HepG2 (cell line): ENCODE measurements around the gene WNT1. TPM values are rescaled to one million over a fixed set of nuclear protein-coding genes. Genes with fewer than 3 reads are reported as not detected.
A peak's percentile ranks its signal among the peaks of the same experiment; 100 is the strongest.

Source experiments
- AGO1 ChIP-seq: fragments of 200-400 bp; formaldehyde crosslinking; IDR thresholded peaks from 2 replicates; pipeline ENCODE4 v1.6.1; 2017; ENCODE audit warnings: mild to moderate bottlenecking, low read depth, low read length, moderate library complexity; ENCODE audit not compliant: poor library complexity, severe bottlenecking
- ELF1 ChIP-seq: sonication (generic); formaldehyde crosslinking; IDR thresholded peaks from 2 replicates; pipeline ENCODE4 v1.4.0; 2020; ENCODE audit warnings: missing genetic modification reagents
- FOSL2 ChIP-seq: sonication (generic); formaldehyde crosslinking; IDR thresholded peaks from 2 replicates; pipeline ENCODE4 v1.4.0; 2020; ENCODE audit warnings: missing genetic modification reagents
- MAF1 ChIP-seq: sonication (generic); formaldehyde crosslinking; IDR thresholded peaks from 2 replicates; pipeline ENCODE4 v1.5.0; 2020; ENCODE audit warnings: missing genetic modification reagents, borderline replicate concordance
- MAFK ChIP-seq, 2 experiments: IDR thresholded peaks in 1 of 2; conservative IDR thresholded peaks in 1 of 2; 2 replicates each; pipeline ENCODE4 v1.6.1; 2011; ENCODE audit warnings: improper control_type of control experiment in 2 of 2, low read length in 2 of 2
- MAZ ChIP-seq, 2 experiments: sonication (generic) in 1 of 2; formaldehyde crosslinking in 1 of 2; IDR thresholded peaks; 2 replicates each; pipeline versions ENCODE4 v1.5.0 to v1.6.1; 2012 to 2020; ENCODE audit warnings: low read depth in 2 of 2, mild to moderate bottlenecking in 2 of 2, borderline replicate concordance in 1 of 2, improper control_type of control experiment in 1 of 2, low read length in 1 of 2, missing genetic modification reagents in 1 of 2, moderate library complexity in 1 of 2
- RBFOX2 ChIP-seq: fragments of 200-400 bp; formaldehyde crosslinking; IDR thresholded peaks from 2 replicates; pipeline ENCODE4 v1.6.1; 2017; ENCODE audit warnings: low read depth, mild to moderate bottlenecking, low read length
- SRY ChIP-seq: sonication (generic); formaldehyde crosslinking; IDR thresholded peaks from 2 replicates; pipeline ENCODE4 v1.8.0; 2022; ENCODE audit warnings: mild to moderate bottlenecking, missing genetic modification reagents
- TGIF2 ChIP-seq: IDR thresholded peaks from 2 replicates; pipeline ENCODE4 v1.6.1; 2016; ENCODE audit warnings: control low read depth, missing compliant biosample characterization
- U2AF1 ChIP-seq: fragments of 200-400 bp; formaldehyde crosslinking; optimal IDR thresholded peaks from 2 replicates; pipeline ENCODE3; 2017; ENCODE audit warnings: mild to moderate bottlenecking, low read depth, low read length
- ZFP37 ChIP-seq: sonication (generic); formaldehyde crosslinking; IDR thresholded peaks from 2 replicates; pipeline ENCODE4 v1.4.0; 2020; ENCODE audit warnings: missing genetic modification reagents, borderline replicate concordance
- ZFX ChIP-seq: sonication (generic); formaldehyde crosslinking; IDR thresholded peaks from 2 replicates; pipeline ENCODE4 v1.4.0; 2020; ENCODE audit warnings: mild to moderate bottlenecking, low read depth, missing genetic modification reagents, moderate library complexity
- ZNF350 ChIP-seq: sonication (generic); formaldehyde crosslinking; IDR thresholded peaks from 2 replicates; pipeline ENCODE4 v1.4.0; 2020; ENCODE audit warnings: mild to moderate bottlenecking, low read depth, missing genetic modification reagents, borderline replicate concordance
- ZNF510 ChIP-seq: sonication (generic); formaldehyde crosslinking; IDR thresholded peaks from 2 replicates; pipeline ENCODE4 v1.4.0; 2020; ENCODE audit warnings: low read depth, mild to moderate bottlenecking, missing genetic modification reagents
- ZNF512 ChIP-seq: sonication (generic); formaldehyde crosslinking; IDR thresholded peaks from 2 replicates; pipeline ENCODE4 v1.4.0; 2020; ENCODE audit warnings: mild to moderate bottlenecking, missing genetic modification reagents
- ZNF7 ChIP-seq: IDR thresholded peaks from 2 replicates; pipeline ENCODE4 v1.6.1; 2016; ENCODE audit warnings: missing biosample characterization, missing genetic modification reagents
- ZNF709 ChIP-seq: sonication (generic); formaldehyde crosslinking; IDR thresholded peaks from 2 replicates; pipeline ENCODE4 v1.5.0; 2020; ENCODE audit warnings: mild to moderate bottlenecking, missing genetic modification reagents
- ZNF776 ChIP-seq: sonication (generic); formaldehyde crosslinking; IDR thresholded peaks from 2 replicates; pipeline ENCODE4 v1.4.0; 2020; ENCODE audit warnings: mild to moderate bottlenecking, missing genetic modification reagents
- polyA plus RNA-seq, 8 experiments: library from polyadenylated mRNA; depleted of rRNA in 3 of 8; stranded (reverse) in 7 of 8; unstranded in 1 of 8; fragments of >200 nt; fragmentation: Illumina TruSeq in 4 of 8; extraction: Trizol in 4 of 8; gene quantifications; 2 replicates each; pipeline versions ENCODE4 v1.2.1 to v1.2.3, GENCODE V29; 2011 to 2016; ENCODE audit warnings: low read depth in 4 of 8, missing spikeins in 1 of 8, mixed read lengths in 1 of 8; ENCODE audit not compliant: insufficient read depth in 1 of 8
- total RNA-seq, 5 experiments: library from RNA; depleted of rRNA; stranded (reverse); fragments of >200 nt; fragmentation: Illumina TruSeq; extraction: Trizol; gene quantifications; 2 replicates each; pipeline ENCODE4 v1.2.3, GENCODE V29; 2016; ENCODE audit warnings: low read depth in 1 of 5
- TF ChIP-seq, protein P1 (sequence below): sonication (generic); formaldehyde crosslinking; IDR thresholded peaks from 2 replicates; pipeline ENCODE4 v1.9.0; 2021; ENCODE audit warnings: mild to moderate bottlenecking, missing genetic modification reagents

The WNT1 gene
- total and polyA plus RNA-seq, 2 of the 13 experiments (the other 11 are each of a cell fraction or from before 2014, with no cell fraction given), result not detected

- TF ChIP-seq ZFX (peak; percentile 66; the same call in 1 of the 2 replicates), MAFK (conservative IDR thresholded peaks at IDR 0.05 in 1 of 2, IDR thresholded peaks at IDR 0.05 in 1 of 2; ENCODE audit: low read length in 2 of 2) (no peak), ZNF512 (CRISPR knock-in tag) (0 out of 2 replicates have a peak, but pooled peaks have one; percentile 22), AGO1 (peak; percentile 68), ZNF350 (peak; percentile 82; the same call in 1 of the 2 replicates), SRY (CRISPR knock-in tag) (0 out of 2 replicates have a peak, but pooled peaks have one; percentile 41), ZNF7 (no peak), RBFOX2 (peak; percentile 89), ELF1 (CRISPR knock-in tag) (peak; percentile 89), MAF1 (CRISPR knock-in tag) (no peak), ZNF709 (0 out of 2 replicates have a peak, but pooled peaks have one; percentile 21), ZFP37 (no peak), TGIF2 (CRISPR knock-in tag) (no peak), ZNF510 (0 out of 2 replicates have a peak, but pooled peaks have one; percentile 63), ZNF776 (CRISPR knock-in tag) (no peak), U2AF1 (no peak), FOSL2 (CRISPR knock-in tag) (no peak; the same call in 1 of the 2 replicates), MAZ (IDR thresholded peaks at IDR 0.05; ENCODE audit: borderline replicate concordance, low read depth, low read length) (peak; percentile 88), MAZ (CRISPR knock-in tag; IDR thresholded peaks at IDR 0.05; ENCODE audit: low read depth) (peak; percentile 84)
- TF ChIP-seq, protein P1, sequence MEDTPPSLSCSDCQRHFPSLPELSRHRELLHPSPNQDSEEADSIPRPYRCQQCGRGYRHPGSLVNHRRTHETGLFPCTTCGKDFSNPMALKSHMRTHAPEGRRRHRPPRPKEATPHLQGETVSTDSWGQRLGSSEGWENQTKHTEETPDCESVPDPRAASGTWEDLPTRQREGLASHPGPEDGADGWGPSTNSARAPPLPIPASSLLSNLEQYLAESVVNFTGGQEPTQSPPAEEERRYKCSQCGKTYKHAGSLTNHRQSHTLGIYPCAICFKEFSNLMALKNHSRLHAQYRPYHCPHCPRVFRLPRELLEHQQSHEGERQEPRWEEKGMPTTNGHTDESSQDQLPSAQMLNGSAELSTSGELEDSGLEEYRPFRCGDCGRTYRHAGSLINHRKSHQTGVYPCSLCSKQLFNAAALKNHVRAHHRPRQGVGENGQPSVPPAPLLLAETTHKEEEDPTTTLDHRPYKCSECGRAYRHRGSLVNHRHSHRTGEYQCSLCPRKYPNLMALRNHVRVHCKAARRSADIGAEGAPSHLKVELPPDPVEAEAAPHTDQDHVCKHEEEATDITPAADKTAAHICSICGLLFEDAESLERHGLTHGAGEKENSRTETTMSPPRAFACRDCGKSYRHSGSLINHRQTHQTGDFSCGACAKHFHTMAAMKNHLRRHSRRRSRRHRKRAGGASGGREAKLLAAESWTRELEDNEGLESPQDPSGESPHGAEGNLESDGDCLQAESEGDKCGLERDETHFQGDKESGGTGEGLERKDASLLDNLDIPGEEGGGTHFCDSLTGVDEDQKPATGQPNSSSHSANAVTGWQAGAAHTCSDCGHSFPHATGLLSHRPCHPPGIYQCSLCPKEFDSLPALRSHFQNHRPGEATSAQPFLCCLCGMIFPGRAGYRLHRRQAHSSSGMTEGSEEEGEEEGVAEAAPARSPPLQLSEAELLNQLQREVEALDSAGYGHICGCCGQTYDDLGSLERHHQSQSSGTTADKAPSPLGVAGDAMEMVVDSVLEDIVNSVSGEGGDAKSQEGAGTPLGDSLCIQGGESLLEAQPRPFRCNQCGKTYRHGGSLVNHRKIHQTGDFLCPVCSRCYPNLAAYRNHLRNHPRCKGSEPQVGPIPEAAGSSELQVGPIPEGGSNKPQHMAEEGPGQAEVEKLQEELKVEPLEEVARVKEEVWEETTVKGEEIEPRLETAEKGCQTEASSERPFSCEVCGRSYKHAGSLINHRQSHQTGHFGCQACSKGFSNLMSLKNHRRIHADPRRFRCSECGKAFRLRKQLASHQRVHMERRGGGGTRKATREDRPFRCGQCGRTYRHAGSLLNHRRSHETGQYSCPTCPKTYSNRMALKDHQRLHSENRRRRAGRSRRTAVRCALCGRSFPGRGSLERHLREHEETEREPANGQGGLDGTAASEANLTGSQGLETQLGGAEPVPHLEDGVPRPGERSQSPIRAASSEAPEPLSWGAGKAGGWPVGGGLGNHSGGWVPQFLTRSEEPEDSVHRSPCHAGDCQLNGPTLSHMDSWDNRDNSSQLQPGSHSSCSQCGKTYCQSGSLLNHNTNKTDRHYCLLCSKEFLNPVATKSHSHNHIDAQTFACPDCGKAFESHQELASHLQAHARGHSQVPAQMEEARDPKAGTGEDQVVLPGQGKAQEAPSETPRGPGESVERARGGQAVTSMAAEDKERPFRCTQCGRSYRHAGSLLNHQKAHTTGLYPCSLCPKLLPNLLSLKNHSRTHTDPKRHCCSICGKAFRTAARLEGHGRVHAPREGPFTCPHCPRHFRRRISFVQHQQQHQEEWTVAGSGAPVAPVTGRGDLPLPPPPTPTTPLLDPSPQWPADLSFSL (CRISPR knock-in tag), result no peak
Measured at GRCh38 chr12:48957141-48958048, 20.7 kb upstream of the WNT1 start, which contains the start of gene ARF3 (continued).
